Sigmoid colon (tissue), 3 donors: ENCODE measurements around the gene ARHGAP5.

Experiments used
- POLR2A ChIP-seq, 2 donors: fragments of 450-650 bp; IDR thresholded peaks; one replicate each; pipeline ENCODE4 v1.6.1; 2016; ENCODE audit warnings: antibody characterized with exemption in 2 of 2, mild to moderate bottlenecking in 2 of 2, moderate library complexity in 2 of 2
- TF ChIP-seq, protein P1 (sequence below), 4 experiments: fragments of 450-650 bp in 3 of 4; fragments of 200-600 bp in 1 of 4; IDR thresholded peaks; one replicate each; pipeline ENCODE4 v1.5.1; 2016 to 2019; ENCODE audit warnings: antibody characterized with exemption in 4 of 4, mild to moderate bottlenecking in 3 of 4, moderate library complexity in 2 of 4

GRCh38 chr14:32087907-32088306 lies 10.8 kb downstream of the ARHGAP5 start:
- TF ChIP-seq, protein P1, sequence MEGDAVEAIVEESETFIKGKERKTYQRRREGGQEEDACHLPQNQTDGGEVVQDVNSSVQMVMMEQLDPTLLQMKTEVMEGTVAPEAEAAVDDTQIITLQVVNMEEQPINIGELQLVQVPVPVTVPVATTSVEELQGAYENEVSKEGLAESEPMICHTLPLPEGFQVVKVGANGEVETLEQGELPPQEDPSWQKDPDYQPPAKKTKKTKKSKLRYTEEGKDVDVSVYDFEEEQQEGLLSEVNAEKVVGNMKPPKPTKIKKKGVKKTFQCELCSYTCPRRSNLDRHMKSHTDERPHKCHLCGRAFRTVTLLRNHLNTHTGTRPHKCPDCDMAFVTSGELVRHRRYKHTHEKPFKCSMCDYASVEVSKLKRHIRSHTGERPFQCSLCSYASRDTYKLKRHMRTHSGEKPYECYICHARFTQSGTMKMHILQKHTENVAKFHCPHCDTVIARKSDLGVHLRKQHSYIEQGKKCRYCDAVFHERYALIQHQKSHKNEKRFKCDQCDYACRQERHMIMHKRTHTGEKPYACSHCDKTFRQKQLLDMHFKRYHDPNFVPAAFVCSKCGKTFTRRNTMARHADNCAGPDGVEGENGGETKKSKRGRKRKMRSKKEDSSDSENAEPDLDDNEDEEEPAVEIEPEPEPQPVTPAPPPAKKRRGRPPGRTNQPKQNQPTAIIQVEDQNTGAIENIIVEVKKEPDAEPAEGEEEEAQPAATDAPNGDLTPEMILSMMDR (IDR thresholded peaks at IDR 0.05) = no peak
- TF ChIP-seq POLR2A (IDR thresholded peaks at IDR 0.05) = no peak
